ENCODE measurements around the gene KSR2.

GRCh38 chr12:117750657-117751056 is 218.1 kb downstream of the KSR2 start:
- TF ChIP-seq CTCF (IDR thresholded peaks at IDR 0.05): no peak
- TF ChIP-seq POLR2A (IDR thresholded peaks at IDR 0.05): no peak
- TF ChIP-seq POLR2AphosphoS5 (IDR thresholded peaks at IDR 0.05): no peak
- TF ChIP-seq EP300 (IDR thresholded peaks at IDR 0.05): no peak
